GM21447 (cell line): Measurements from ENCODE around the gene TUBGCP2.
A peak's percentile ranks its signal among the peaks of the same experiment; 100 is the strongest.

Experiments used
- ATAC-seq: cut with Tn5 transposase; IDR thresholded peaks from one replicate; pipeline ENCODE4 v1.9.1; 2021; ENCODE audit not compliant: unreplicated experiment

The TUBGCP2 gene

GRCh38 chr10:133280391-133281059 lies 28.1 kb downstream of the TUBGCP2 start:
- no peak for ATAC-seq

GRCh38 chr10:133279326-133280226 lies 29.1 kb downstream of the TUBGCP2 start:
- no peak for ATAC-seq

- peak; percentile 41 for ATAC-seq
Observed at GRCh38 chr10:133278577-133279265, 30.0 kb downstream of the TUBGCP2 start.

GRCh38 chr10:133277993-133278576 lies 30.6 kb downstream of the TUBGCP2 start:
- no peak for ATAC-seq

- ATAC-seq: no peak
Observed at GRCh38 chr10:133277277-133277992, 31.2 kb downstream of the TUBGCP2 start.

- ATAC-seq: peak; percentile 36
Observed at GRCh38 chr10:133276435-133277201, 32.1 kb downstream of the TUBGCP2 start, which contains the start of gene ADAM8. Gene ADAM8, minus strand, starts transcription at chr10:133276868. Its CDS starts 51 bp downstream, at chr10:133276817.

- ATAC-seq: peak; percentile 0
Observed at GRCh38 chr10:133276100-133276434, 32.6 kb downstream of the TUBGCP2 start.

GRCh38 chr10:133275684-133276092 lies 33.0 kb downstream of the TUBGCP2 start:
- peak; percentile 29 for ATAC-seq

GRCh38 chr10:133274751-133275683 lies 33.7 kb downstream of the TUBGCP2 start:
- ATAC-seq: peak; percentile 51

- no peak for ATAC-seq
Observed at GRCh38 chr10:133273534-133274143, 35.0 kb downstream of the TUBGCP2 start.

GRCh38 chr10:133272964-133273420 lies 35.7 kb downstream of the TUBGCP2 start:
- ATAC-seq: no peak

- ATAC-seq: no peak
Observed at GRCh38 chr10:133272301-133272963, 36.2 kb downstream of the TUBGCP2 start.

GRCh38 chr10:133271521-133272300 lies 37.0 kb downstream of the TUBGCP2 start:
- no peak for ATAC-seq

GRCh38 chr10:133270773-133271297 lies 37.8 kb downstream of the TUBGCP2 start:
- no peak for ATAC-seq

- ATAC-seq: no peak
Observed at GRCh38 chr10:133270204-133270603, 38.5 kb downstream of the TUBGCP2 start.

GRCh38 chr10:133269367-133269766 lies 39.3 kb downstream of the TUBGCP2 start:
- no peak for ATAC-seq

GRCh38 chr10:133268532-133268931 lies 40.1 kb downstream of the TUBGCP2 start:
- no peak for ATAC-seq
